WERI-Rb-1 (cell line): ENCODE measurements around the gene MEGF10.
"Not testable (repeated sequence)": the region's sequence is repeated elsewhere in the genome, so short reads cannot be mapped to it uniquely, and the experiment has no call there.

Source experiments
- DNase-seq: peaks from one replicate; pipeline ENCODE4 v3.0.0-alpha.2; 2020
- H3K27ac ChIP-seq: fragments of 250-450 bp; sonication (Bioruptor Pico); 2 replicates; pipeline ENCODE4 v1.5.1; 2020; ENCODE audit warnings: mild to moderate bottlenecking, moderate library complexity
- H3K27me3 ChIP-seq: fragments of 250-450 bp; sonication (Bioruptor Pico); 2 replicates; pipeline ENCODE4 v1.5.1; 2021; ENCODE audit warnings: mild to moderate bottlenecking, low read depth, moderate library complexity; ENCODE audit not compliant: insufficient read depth, severe bottlenecking
- H3K36me3 ChIP-seq: fragments of 250-450 bp; sonication (Bioruptor Pico); 2 replicates; pipeline ENCODE4 v1.5.1; 2020; ENCODE audit warnings: mild to moderate bottlenecking, moderate library complexity
- H3K4me3 ChIP-seq: 2 replicates; pipeline ENCODE4 v1.5.1; 2011; ENCODE audit warnings: low read depth, mild to moderate bottlenecking, control low read depth, low read length
- H3K9me3 ChIP-seq: fragments of 250-450 bp; sonication (Bioruptor Pico); 2 replicates; pipeline ENCODE4 v1.5.1; 2021; ENCODE audit warnings: mild to moderate bottlenecking, moderate library complexity; ENCODE audit not compliant: severe bottlenecking
- TF ChIP-seq, protein P1 (sequence below): IDR thresholded peaks from 2 replicates; pipeline ENCODE4 v1.5.1; 2011; ENCODE audit warnings: low read depth, mild to moderate bottlenecking, control low read depth, inconsistent platforms, low read length

MEGF10 gene

DNA sequence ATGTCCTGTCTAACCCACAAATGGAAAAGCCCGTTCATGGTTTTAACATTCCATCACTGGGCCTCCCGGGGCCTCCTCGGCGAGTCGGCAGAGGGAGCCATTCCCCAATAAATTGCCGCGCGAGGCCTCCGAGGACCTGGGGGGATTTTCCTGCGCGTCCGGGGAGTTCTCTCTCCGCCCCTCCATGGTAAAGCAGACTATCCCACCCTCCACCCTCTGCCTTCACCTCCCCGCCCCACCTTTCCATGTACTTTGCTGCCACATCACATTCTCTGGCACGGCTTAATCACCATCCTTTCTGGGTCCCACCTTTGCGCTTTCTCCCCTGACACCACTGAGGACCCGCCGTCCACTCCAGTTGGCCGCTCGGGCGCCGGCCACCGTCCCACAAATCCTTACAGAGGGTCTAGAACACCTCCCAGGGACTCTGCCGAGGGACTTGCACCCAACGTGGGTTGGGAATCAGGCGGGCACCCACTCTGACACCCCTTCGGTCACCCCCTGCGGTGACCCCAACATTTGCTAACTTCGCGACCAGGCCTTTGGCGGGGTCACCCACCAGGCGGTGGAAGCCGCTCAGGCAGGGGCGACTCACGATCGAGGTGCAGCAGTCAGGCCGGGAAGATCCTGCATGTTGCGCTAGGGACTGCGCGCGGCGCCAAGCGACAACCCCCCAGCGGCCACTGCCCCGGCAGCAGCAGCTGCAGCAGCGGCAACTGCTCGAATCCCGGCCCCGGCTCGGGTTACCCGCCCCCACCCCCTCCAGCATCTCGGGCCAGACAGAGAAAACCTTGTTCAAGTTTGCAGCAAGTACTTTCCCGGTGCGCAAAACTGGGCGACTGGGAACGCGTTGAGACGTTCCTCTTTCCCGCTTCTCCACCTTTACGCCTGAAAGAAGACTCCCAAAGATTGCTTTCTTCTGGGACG is at the start of gene MEGF10:
MEGF10 (plus strand) TSS at position 778 of the 927 bp plus-strand sequence. CDS start 40,513 bp downstream, outside the sequence.
- Histone ChIP-seq H3K9me3 (peaks cover 2% of the 10 kb centered on the region), H3K27me3 (no peaks in the 10 kb centered on the region), H3K27ac (no peak within 1 kb of the TSS), H3K4me3 (peak within 1 kb of the TSS; percentile 70), H3K36me3 (no peaks in the 10 kb centered on the region)
- DNase-seq: peak; percentile 59
- TF ChIP-seq, protein P1, sequence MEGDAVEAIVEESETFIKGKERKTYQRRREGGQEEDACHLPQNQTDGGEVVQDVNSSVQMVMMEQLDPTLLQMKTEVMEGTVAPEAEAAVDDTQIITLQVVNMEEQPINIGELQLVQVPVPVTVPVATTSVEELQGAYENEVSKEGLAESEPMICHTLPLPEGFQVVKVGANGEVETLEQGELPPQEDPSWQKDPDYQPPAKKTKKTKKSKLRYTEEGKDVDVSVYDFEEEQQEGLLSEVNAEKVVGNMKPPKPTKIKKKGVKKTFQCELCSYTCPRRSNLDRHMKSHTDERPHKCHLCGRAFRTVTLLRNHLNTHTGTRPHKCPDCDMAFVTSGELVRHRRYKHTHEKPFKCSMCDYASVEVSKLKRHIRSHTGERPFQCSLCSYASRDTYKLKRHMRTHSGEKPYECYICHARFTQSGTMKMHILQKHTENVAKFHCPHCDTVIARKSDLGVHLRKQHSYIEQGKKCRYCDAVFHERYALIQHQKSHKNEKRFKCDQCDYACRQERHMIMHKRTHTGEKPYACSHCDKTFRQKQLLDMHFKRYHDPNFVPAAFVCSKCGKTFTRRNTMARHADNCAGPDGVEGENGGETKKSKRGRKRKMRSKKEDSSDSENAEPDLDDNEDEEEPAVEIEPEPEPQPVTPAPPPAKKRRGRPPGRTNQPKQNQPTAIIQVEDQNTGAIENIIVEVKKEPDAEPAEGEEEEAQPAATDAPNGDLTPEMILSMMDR: peak; percentile 63

GRCh38 chr5:127243011-127243410 is 47.6 kb upstream of the MEGF10 start:
- DNase-seq: no peak
- no peaks in the 10 kb centered on the region for H3K36me3 ChIP-seq
- TF ChIP-seq, protein P1: no peak
- no peak overlapping the region for H3K4me3 ChIP-seq
- H3K27me3 ChIP-seq: no peaks in the 10 kb centered on the region
- H3K9me3 ChIP-seq: no peaks in the 10 kb centered on the region
- no peak overlapping the region for H3K27ac ChIP-seq

DNA sequence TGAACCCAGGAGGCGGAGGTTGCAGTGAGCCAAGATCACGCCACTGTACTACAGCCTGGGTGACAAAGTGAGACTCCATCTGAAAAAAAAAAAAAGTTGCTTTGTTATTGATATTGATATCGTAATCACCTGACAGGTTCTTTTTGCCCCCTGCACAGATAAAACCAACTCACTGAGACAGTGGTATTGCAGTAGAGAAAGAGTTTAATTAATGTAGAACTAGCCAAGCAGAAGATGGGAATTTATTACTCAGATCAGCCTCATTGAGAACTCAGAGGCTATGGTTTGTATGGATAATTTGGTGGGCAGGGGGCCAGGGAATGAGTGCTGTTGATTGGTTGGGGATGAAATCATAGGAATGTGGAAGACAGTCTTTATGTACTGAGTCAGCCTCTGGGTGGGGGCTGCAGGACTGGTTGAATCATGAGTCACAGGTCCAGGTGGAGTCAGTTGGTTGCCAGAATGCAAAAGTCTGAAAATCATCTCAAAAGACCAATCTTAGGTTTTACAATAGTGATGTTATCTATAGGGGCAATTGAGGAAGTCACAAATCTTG is 35.8 kb upstream of the MEGF10 start:
- no peak for DNase-seq
- Histone ChIP-seq H3K27me3 (no peaks in the 10 kb centered on the region), H3K9me3 (no peaks in the 10 kb centered on the region), H3K27ac (no peak overlapping the region), H3K4me3 (no peak overlapping the region), H3K36me3 (no peaks in the 10 kb centered on the region)
- TF ChIP-seq, protein P1: no peak

GRCh38 chr5:127256886-127257597 is 33.6 kb upstream of the MEGF10 start:
- DNase-seq: no peak
- TF ChIP-seq, protein P1: no peak
- H3K9me3 ChIP-seq: no peaks in the 10 kb centered on the region
- H3K27me3 ChIP-seq: no peaks in the 10 kb centered on the region
- no peaks in the 10 kb centered on the region for H3K36me3 ChIP-seq
- H3K27ac ChIP-seq: no peak overlapping the region
- no peak overlapping the region for H3K4me3 ChIP-seq

DNA sequence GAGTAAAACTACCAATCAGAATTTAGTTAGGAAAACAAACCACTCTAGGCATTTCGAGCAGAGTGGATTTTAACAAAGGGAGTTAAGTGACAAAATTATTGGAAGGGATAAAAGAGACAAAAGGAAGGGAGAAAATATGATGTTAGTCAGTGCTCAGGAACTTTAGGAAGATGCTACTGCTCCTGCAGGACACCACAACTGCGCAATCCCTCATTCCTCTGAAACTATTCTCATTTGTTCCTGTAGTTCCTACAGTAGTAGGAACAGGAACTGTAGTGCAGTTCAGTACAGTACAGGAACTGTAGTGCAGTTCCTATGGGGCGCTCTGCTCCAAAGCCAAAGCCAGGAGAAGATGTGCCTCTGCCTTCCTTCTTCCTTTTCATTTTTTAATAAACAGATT is 29.9 kb upstream of the MEGF10 start:
- no peak for DNase-seq
- TF ChIP-seq, protein P1: no peak
- H3K9me3 ChIP-seq: no peaks in the 10 kb centered on the region
- no peak overlapping the region for H3K27ac ChIP-seq
- no peaks in the 10 kb centered on the region for H3K36me3 ChIP-seq
- H3K27me3 ChIP-seq: no peaks in the 10 kb centered on the region
- H3K4me3 ChIP-seq: no peak overlapping the region

GRCh38 chr5:127265473-127265872 is 25.1 kb upstream of the MEGF10 start:
- DNase-seq, H3K27me3 ChIP-seq, H3K36me3 ChIP-seq, H3K27ac ChIP-seq, H3K9me3 ChIP-seq, H3K4me3 ChIP-seq: not testable (repeated sequence)

DNA sequence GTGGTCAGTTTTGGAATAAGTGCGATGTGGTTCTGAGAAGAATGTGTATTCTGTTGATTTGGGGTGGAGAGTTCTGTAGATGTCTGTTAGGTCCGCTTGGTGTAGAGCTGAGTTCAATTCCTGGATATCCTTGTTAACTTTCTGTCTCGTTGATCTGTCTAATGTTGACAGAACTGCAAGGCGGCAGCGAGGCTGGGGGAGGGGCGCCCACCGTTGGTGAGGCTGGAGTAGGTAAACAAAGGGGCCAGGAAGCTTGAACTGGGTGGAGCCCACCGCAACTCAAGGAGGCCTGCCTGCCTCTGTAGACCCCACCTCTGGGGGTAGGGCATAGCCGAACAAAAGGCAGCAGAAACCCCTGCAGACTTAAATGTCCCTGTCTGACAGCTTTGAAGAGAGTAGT is 22.3 kb upstream of the MEGF10 start:
- not testable (repeated sequence) for H3K36me3 ChIP-seq, H3K9me3 ChIP-seq, H3K27me3 ChIP-seq, H3K4me3 ChIP-seq, H3K27ac ChIP-seq, DNase-seq

DNA sequence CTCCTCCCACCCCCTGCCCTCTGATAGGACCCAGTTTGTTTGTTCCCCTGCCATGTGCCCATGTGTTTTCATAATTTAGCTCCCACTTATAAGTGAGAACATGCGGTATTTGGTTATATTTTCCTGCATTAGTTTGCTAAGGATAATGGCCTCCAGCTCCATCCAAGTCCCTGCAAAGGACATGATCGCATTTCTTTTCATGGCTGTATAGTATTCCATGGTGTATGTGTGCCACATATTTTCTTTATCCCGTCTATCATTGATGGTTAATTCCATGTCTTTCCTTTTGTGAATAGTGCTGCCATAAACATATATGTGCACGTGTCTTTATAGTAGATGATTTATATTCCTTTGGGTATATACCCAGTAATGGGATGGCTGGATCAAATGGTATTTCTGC is 19.9 kb upstream of the MEGF10 start:
- not testable (repeated sequence) for H3K4me3 ChIP-seq, H3K27ac ChIP-seq, H3K27me3 ChIP-seq, H3K36me3 ChIP-seq, H3K9me3 ChIP-seq, DNase-seq
